SU-DHL-6 (cell line): ENCODE data around the gene CNN3.

ENCODE experiments used
- EZH2phosphoT487 ChIP-seq: fragments of 200-600 bp; sonication (generic), shearing (Covaris generic); conservative IDR thresholded peaks from 2 replicates; pipeline ENCODE4 v1.6.1; 2018; ENCODE audit warnings: mild to moderate bottlenecking, antibody characterized with exemption, low read length, moderate library complexity, mixed read lengths
- TF ChIP-seq, protein P1 (sequence below): fragments of 200-600 bp; sonication (generic); IDR thresholded peaks from one replicate; pipeline ENCODE4 v1.5.1; 2017; ENCODE audit warnings: antibody characterized with exemption, mild to moderate bottlenecking, low read length, moderate library complexity; ENCODE audit not compliant: insufficient read depth, poor library complexity, severe bottlenecking

DNA sequence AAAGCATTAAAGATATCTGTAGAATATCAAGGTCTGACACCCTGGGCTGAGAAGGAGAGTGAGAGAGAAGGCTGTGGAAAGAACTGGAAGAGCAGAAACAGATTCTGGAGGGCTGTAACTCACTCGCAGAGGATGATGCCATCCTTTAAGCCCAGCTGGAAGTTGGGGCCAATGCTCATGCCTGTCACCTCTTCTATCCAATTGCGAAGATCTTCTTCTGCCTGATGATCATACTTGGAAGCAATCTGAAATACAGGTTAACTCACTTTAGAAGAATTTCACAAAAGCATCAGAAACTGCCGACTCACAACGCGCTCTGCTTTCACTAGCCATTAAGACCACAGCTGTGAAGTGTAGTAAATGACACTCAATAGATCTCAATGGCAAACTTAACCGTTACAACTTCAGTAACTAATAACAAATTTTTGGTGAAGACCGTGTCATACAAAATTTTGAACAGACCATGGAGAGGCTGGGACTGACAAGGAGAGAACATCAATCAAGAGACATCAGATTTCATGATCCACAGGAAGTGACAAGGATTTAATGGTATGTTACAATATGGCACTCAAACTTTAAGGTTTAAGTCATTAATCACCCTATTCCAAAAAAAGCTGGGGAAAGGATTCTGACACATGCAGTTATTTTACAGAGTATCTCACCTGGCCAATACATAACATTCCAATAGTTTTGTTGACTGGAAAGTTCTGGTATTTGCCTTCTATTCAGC lies 23.5 kb downstream of the CNN3 start:
- TF ChIP-seq, protein P1, sequence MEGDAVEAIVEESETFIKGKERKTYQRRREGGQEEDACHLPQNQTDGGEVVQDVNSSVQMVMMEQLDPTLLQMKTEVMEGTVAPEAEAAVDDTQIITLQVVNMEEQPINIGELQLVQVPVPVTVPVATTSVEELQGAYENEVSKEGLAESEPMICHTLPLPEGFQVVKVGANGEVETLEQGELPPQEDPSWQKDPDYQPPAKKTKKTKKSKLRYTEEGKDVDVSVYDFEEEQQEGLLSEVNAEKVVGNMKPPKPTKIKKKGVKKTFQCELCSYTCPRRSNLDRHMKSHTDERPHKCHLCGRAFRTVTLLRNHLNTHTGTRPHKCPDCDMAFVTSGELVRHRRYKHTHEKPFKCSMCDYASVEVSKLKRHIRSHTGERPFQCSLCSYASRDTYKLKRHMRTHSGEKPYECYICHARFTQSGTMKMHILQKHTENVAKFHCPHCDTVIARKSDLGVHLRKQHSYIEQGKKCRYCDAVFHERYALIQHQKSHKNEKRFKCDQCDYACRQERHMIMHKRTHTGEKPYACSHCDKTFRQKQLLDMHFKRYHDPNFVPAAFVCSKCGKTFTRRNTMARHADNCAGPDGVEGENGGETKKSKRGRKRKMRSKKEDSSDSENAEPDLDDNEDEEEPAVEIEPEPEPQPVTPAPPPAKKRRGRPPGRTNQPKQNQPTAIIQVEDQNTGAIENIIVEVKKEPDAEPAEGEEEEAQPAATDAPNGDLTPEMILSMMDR = no peak
- no peak for TF ChIP-seq EZH2phosphoT487
